K562 (cell line): Measurements from ENCODE around the gene LACC1. TPM values are rescaled to one million over a fixed set of nuclear protein-coding genes. Genes with fewer than 3 reads are reported as not detected.

Source experiments
- ATAC-seq: fragments of 200-7000 bp; cut with Tn5 transposase; 3 replicates; pipeline ENCODE4 v1.9.1; 2020; ENCODE audit warnings: moderate library complexity
- BruUV-seq: library from RNA; stranded (reverse); fragments of 400-500 nt; replicated peaks from 2 replicates; lab custom pipeline; 2021; lab: Mats Ljungman, UMichigan
- CTCF ChIA-PET: fragments of 300-600 bp; formaldehyde crosslinking; extraction: SDS; loops from one replicate; lab custom pipeline; 2021; ENCODE audit warnings: low intra/inter-chr PET ratio; lab: Yijun Ruan, JAX
- POLR2A ChIA-PET: fragments of 300-600, 350-650 bp; sonication (Branson Sonifier 250); formaldehyde crosslinking; extraction: SDS; loops from one replicate; lab custom pipeline; 2021; ENCODE audit warnings: antibody characterized with exemption, inconsistent platforms; lab: Yijun Ruan, JAX
- DNase-seq, 4 experiments: peaks; one replicate each; pipeline versions ENCODE4 v3.0.0 to v3.0.0-alpha.2; 2011 to 2018; ENCODE audit warnings: low spot score in 3 of 4, mixed read lengths in 3 of 4; ENCODE audit errors: extremely low read depth in 1 of 4
- FAIRE-seq: peaks from 2 replicates; lab custom pipeline; 2011; peaks lifted over from hg19 to GRCh38; lab: Jason Lieb, UNC
- H2AFZ ChIP-seq: 2 replicates; pipeline ENCODE4 v1.6.0; 2011; ENCODE audit warnings: low read depth, low read length, control low read depth, inconsistent platforms
- H3K27ac ChIP-seq: fragments of 200-600 bp; 3 replicates; pipeline ENCODE4 v1.8.0; 2011; ENCODE audit warnings: low read depth, mild to moderate bottlenecking, control low read depth, inconsistent platforms, low read length, moderate library complexity, mixed read lengths; ENCODE audit errors: extremely low read depth
- H3K27me3 ChIP-seq, 2 experiments: fragments of 300-600 bp in 1 of 2; 2 replicates in 1 of 2; 3 replicates in 1 of 2; pipeline versions ENCODE4 v1.6.0 to v1.8.0; 2011; ENCODE audit warnings: inconsistent platforms in 2 of 2, low read length in 2 of 2, mild to moderate bottlenecking in 1 of 2, mixed read lengths in 1 of 2, moderate library complexity in 1 of 2; ENCODE audit not compliant: control insufficient read depth in 2 of 2, insufficient read depth in 2 of 2
- H3K36me3 ChIP-seq: fragments of 300-600 bp; 3 replicates; pipeline ENCODE4 v1.8.0; 2011; ENCODE audit warnings: mild to moderate bottlenecking, low read length, inconsistent platforms; ENCODE audit not compliant: control insufficient read depth, insufficient read depth
- H3K4me1 ChIP-seq, 2 experiments: fragments of 200-600 bp in 1 of 2; replicated peaks in 1 of 2; 2 replicates in 1 of 2; 3 replicates in 1 of 2; pipeline versions ENCODE4 v1.5.1 to v1.8.0; 2011; ENCODE audit warnings: inconsistent platforms in 2 of 2, low read length in 2 of 2, mild to moderate bottlenecking in 1 of 2, mixed read lengths in 1 of 2, moderate library complexity in 1 of 2; ENCODE audit not compliant: control insufficient read depth in 2 of 2, insufficient read depth in 2 of 2
- H3K4me2 ChIP-seq: 2 replicates; pipeline ENCODE4 v1.6.1; 2011; ENCODE audit warnings: low read length, control low read depth, inconsistent platforms, mixed read lengths; ENCODE audit not compliant: insufficient read depth
- H3K4me3 ChIP-seq: fragments of 200-600 bp; sonication (generic), shearing (Covaris generic); 2 replicates; pipeline ENCODE4 v1.5.1; 2016; ENCODE audit warnings: control low read depth, inconsistent platforms
- H3K79me2 ChIP-seq: fragments of 200-600 bp; 3 replicates; pipeline ENCODE4 v1.8.0; 2011; ENCODE audit warnings: low read length, inconsistent platforms; ENCODE audit not compliant: control insufficient read depth, insufficient read depth
- H3K9ac ChIP-seq, 2 experiments: 2 replicates each; pipeline versions ENCODE4 v1.6.0 to v1.6.1; 2011; ENCODE audit warnings: low read depth in 2 of 2, low read length in 2 of 2, control low read depth in 1 of 2, inconsistent platforms in 1 of 2, mild to moderate bottlenecking in 1 of 2, mixed read lengths in 1 of 2; ENCODE audit not compliant: insufficient read depth in 1 of 2
- H3K9me1 ChIP-seq: one replicate; pipeline ENCODE4 v1.6.0; 2011; ENCODE audit warnings: inconsistent platforms, mild to moderate bottlenecking, low read length, moderate library complexity; ENCODE audit not compliant: control insufficient read depth, insufficient read depth
- H3K9me3 ChIP-seq: replicated peaks from 2 replicates; pipeline ENCODE4 v1.5.1; 2011; ENCODE audit warnings: low read depth, low read length, inconsistent platforms; ENCODE audit not compliant: control insufficient read depth, insufficient read depth
- H4K20me1 ChIP-seq: replicated peaks from 2 replicates; pipeline ENCODE4 v1.6.1; 2011; ENCODE audit warnings: low read length, inconsistent platforms, mixed read lengths; ENCODE audit not compliant: control insufficient read depth, insufficient read depth
- CBFB ChIP-seq: sonication (generic); formaldehyde crosslinking; IDR thresholded peaks from 2 replicates; pipeline ENCODE4 v1.4.0; 2020; ENCODE audit warnings: mild to moderate bottlenecking, missing genetic modification reagents
- SMARCB1 ChIP-seq: IDR thresholded peaks from 2 replicates; pipeline ENCODE4 v1.6.1; 2011; ENCODE audit warnings: improper control_type of control experiment, low read depth; ENCODE audit not compliant: insufficient read length
- ZNF695 ChIP-seq: fragments of 450-650 bp; formaldehyde crosslinking; IDR thresholded peaks from 2 replicates; pipeline ENCODE4 v1.4.0; 2020; ENCODE audit warnings: mild to moderate bottlenecking, moderate library complexity
- WGBS: fragments of 100-300 bp; shearing (Covaris generic); methylation state at CpG from one replicate; pipeline ENCODE4 v1.1.6; 2016; ENCODE audit warnings: low coverage, mixed read lengths; ENCODE audit not compliant: insufficient coverage; ENCODE audit errors: missing lambda C conversion rate; 5-methylcytosine and 5-hydroxymethylcytosine counted together
- in situ Hi-C: fragments of 300-500 bp; cut with MboI; formaldehyde crosslinking; loops from 4 replicates; pipeline ENCODE4 v1.15.0; 2018; ENCODE audit warnings: inconsistent platforms, mixed read lengths
- intact Hi-C: fragments of 100-400 bp; cut with micrococcal nuclease; formaldehyde crosslinking; loops from 2 replicates; pipeline ENCODE4 v1.14.2; 2022
- polyA plus RNA-seq, 8 experiments: library from polyadenylated mRNA; depleted of rRNA in 4 of 8; stranded (reverse) in 5 of 8; unstranded in 3 of 8; fragments of >200 nt; fragmentation: Nextera tagmentation in 2 of 8; fragmentation: Illumina TruSeq in 1 of 8; extraction: Ambion mirVana in 2 of 8; extraction: Trizol in 1 of 8; gene quantifications; 2 replicates each; pipeline versions ENCODE4 v1.2.1 to v1.2.3, GENCODE V29; 2011 to 2014; ENCODE audit warnings: inconsistent platforms in 1 of 8, missing spikeins in 1 of 8
- total RNA-seq, 7 experiments: library from RNA; depleted of rRNA in 6 of 7; stranded (reverse); fragments of >200 nt in 6 of 7; fragmentation: Illumina TruSeq in 2 of 7; extraction: Trizol in 2 of 7; gene quantifications; 2 replicates each; pipeline versions ENCODE4 v1.2.1 to v1.2.3, GENCODE V29; 2011 to 2021; ENCODE audit warnings: low replicate concordance in 1 of 7
- TF ChIP-seq, protein P1 (sequence below): sonication (generic); formaldehyde crosslinking; IDR thresholded peaks from 2 replicates; pipeline ENCODE4 v1.8.0; 2022; ENCODE audit warnings: missing genetic modification reagents, mild to moderate bottlenecking, borderline replicate concordance
- TF ChIP-seq, protein P2 (sequence below): IDR thresholded peaks from 2 replicates; pipeline ENCODE4 v1.6.1; 2016; ENCODE audit warnings: missing genetic modification characterization, missing compliant biosample characterization
- TF ChIP-seq, protein P3 (sequence below): fragments of 450-650 bp; IDR thresholded peaks from 2 replicates; pipeline ENCODE4 v1.6.1; 2016; ENCODE audit warnings: antibody characterized with exemption

Gene LACC1
- total and polyA plus RNA-seq, 9 of the 15 experiments (the other 6 are each of a cell fraction or from before 2014, with no cell fraction given), result 0.24 TPM; not detected in 8

GRCh38 chr13:43938449-43938848 is 58.7 kb downstream of the LACC1 start (continued):
- TF ChIP-seq, protein P1, sequence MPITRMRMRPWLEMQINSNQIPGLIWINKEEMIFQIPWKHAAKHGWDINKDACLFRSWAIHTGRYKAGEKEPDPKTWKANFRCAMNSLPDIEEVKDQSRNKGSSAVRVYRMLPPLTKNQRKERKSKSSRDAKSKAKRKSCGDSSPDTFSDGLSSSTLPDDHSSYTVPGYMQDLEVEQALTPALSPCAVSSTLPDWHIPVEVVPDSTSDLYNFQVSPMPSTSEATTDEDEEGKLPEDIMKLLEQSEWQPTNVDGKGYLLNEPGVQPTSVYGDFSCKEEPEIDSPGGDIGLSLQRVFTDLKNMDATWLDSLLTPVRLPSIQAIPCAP (CRISPR knock-in tag), result no peak

GRCh38 chr13:43939086-43939485 is 59.4 kb downstream of the LACC1 start:
- intact Hi-C loops, result no loop called here
- CTCF ChIA-PET, result no interaction called here
- DNase-seq, result no peak
- Histone ChIP-seq H3K27me3 (no peaks in the 10 kb centered on the region), H3K9me1 (no peaks in the 10 kb centered on the region), H3K27ac (no peak overlapping the region), H3K9ac (no peak overlapping the region), H3K36me3 (no peaks in the 10 kb centered on the region), H3K9me3 (no peaks in the 10 kb centered on the region), H3K4me3 (no peak overlapping the region), H3K4me2 (no peak overlapping the region), H3K79me2 (no peaks in the 10 kb centered on the region), H2AFZ (no peak overlapping the region), H3K4me1 (no peaks in the 10 kb centered on the region), H4K20me1 (no peaks in the 10 kb centered on the region; the same call in 1 of the 2 replicates)
- in situ Hi-C loops, result no loop called here
- ATAC-seq, result no peak
- TF ChIP-seq, protein P2, sequence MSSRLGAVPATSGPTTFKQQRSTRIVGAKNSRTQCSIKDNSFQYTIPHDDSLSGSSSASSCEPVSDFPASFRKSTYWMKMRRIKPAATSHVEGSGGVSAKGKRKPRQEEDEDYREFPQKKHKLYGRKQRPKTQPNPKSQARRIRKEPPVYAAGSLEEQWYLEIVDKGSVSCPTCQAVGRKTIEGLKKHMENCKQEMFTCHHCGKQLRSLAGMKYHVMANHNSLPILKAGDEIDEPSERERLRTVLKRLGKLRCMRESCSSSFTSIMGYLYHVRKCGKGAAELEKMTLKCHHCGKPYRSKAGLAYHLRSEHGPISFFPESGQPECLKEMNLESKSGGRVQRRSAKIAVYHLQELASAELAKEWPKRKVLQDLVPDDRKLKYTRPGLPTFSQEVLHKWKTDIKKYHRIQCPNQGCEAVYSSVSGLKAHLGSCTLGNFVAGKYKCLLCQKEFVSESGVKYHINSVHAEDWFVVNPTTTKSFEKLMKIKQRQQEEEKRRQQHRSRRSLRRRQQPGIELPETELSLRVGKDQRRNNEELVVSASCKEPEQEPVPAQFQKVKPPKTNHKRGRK (tag), result no peak
- no peak for TF ChIP-seq ZNF695
- TF ChIP-seq SMARCB1, result no peak
- TF ChIP-seq, protein P3, sequence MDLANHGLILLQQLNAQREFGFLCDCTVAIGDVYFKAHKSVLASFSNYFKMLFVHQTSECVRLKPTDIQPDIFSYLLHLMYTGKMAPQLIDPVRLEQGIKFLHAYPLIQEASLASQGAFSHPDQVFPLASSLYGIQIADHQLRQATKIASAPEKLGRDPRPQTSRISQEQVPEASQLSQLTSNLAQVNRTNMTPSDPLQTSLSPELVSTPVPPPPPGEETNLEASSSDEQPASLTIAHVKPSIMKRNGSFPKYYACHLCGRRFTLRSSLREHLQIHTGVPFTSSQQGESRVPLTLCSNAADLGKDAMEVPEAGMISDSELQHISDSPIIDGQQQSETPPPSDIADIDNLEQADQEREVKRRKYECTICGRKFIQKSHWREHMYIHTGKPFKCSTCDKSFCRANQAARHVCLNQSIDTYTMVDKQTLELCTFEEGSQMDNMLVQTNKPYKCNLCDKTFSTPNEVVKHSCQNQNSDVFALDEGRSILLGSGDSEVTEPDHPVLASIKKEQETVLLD, result no peak
- no peak for TF ChIP-seq CBFB (CRISPR knock-in tag)
- no peak for FAIRE-seq
- POLR2A ChIA-PET, result no interaction called here
- WGBS, result 0% methylated on average over 1 of the region's 1 CpG
- no TSS peak for BruUV-seq
